Gastroesophageal sphincter (tissue), 4 donors: ENCODE results near the gene FANCG. TPM values are rescaled to one million over a fixed set of nuclear protein-coding genes. Genes with fewer than 3 reads are reported as not detected.
A peak's percentile ranks its signal among the peaks of the same experiment; 100 is the strongest.

Source experiments
- ATAC-seq: fragments of 150-250 bp; one replicate; pipeline ENCODE4 v1.9.1; 2016; ENCODE audit warnings: mild to moderate bottlenecking, moderate library complexity
- H3K27ac ChIP-seq, 4 donors: fragments of 200-600 bp; sonication (generic) in 3 of 4; 1 replicate in 3 of 4; 2 replicates in 1 of 4; pipeline ENCODE4 v1.5.1; 2016 to 2019
- H3K27me3 ChIP-seq: fragments of 200-600 bp; sonication (generic); one replicate; pipeline ENCODE4 v1.5.1; 2019
- H3K36me3 ChIP-seq, 2 donors: fragments of 200-600 bp; sonication (generic); one replicate each; pipeline ENCODE4 v1.5.1; 2019; ENCODE audit warnings: control low read depth in 1 of 2
- H3K4me1 ChIP-seq, 3 donors: fragments of 200-600 bp; sonication (generic); 1 replicate in 2 of 3; 2 replicates in 1 of 3; pipeline ENCODE4 v1.5.1; 2016 to 2019; ENCODE audit warnings: control low read depth in 2 of 3
- H3K4me3 ChIP-seq, 2 donors: fragments of 200-600 bp; sonication (generic); one replicate each; pipeline ENCODE4 v1.5.1; 2019; ENCODE audit warnings: mild to moderate bottlenecking in 1 of 2, moderate library complexity in 1 of 2
- H3K9me3 ChIP-seq, 3 donors: fragments of 200-600 bp; sonication (generic); one replicate each; pipeline ENCODE4 v1.5.1; 2017 to 2019; ENCODE audit warnings: control low read depth in 2 of 3
- CTCF ChIP-seq, 4 experiments: fragments of 200-600 bp in 2 of 4; fragments of 450-650 bp in 2 of 4; sonication (generic) in 1 of 4; IDR thresholded peaks; one replicate each; pipeline ENCODE4 v1.5.1; 2017 to 2019; ENCODE audit warnings: antibody characterized with exemption in 4 of 4, mild to moderate bottlenecking in 2 of 4, moderate library complexity in 2 of 4
- EP300 ChIP-seq: sonication (generic); formaldehyde crosslinking; IDR thresholded peaks from one replicate; pipeline ENCODE4 v1.6.1; 2017; ENCODE audit warnings: antibody characterized with exemption, mild to moderate bottlenecking
- POLR2A ChIP-seq, 2 donors: fragments of 450-650 bp; IDR thresholded peaks; one replicate each; pipeline ENCODE4 v1.6.1; 2017; ENCODE audit warnings: antibody characterized with exemption in 2 of 2, mild to moderate bottlenecking in 2 of 2, moderate library complexity in 1 of 2
- POLR2AphosphoS5 ChIP-seq: sonication (generic); formaldehyde crosslinking; IDR thresholded peaks from one replicate; pipeline ENCODE4 v1.6.1; 2017; ENCODE audit warnings: antibody characterized with exemption
- WGBS, 2 donors: methylation state at CpG; one replicate each; pipeline ENCODE4 v1.1.5; 2018; ENCODE audit warnings: low coverage in 1 of 2; 5-methylcytosine and 5-hydroxymethylcytosine counted together
- total RNA-seq, 4 donors: library from RNA; depleted of rRNA; stranded (reverse); fragments of >200 nt; gene quantifications; one replicate each; pipeline ENCODE4 v1.1.0, GENCODE V29; 2016

The FANCG gene
- total RNA-seq, 4 donors from 2014 or later, result 3.0 to 7.2 (median 5.1) TPM

- WGBS, 2 donors, result 100% methylated on average over 1 of the region's 2 CpGs; no CpG with 5 or more reads in 1 of the 2 donors
- H3K27ac ChIP-seq, result peak overlapping the region in 3 of 4 donors; percentile 99 to 100 (median 100)
- ATAC-seq, result no peak
- peaks cover 4 to 41% (median 26%) of the 10 kb centered on the region in 3 donors for H3K4me1 ChIP-seq
- no peaks in the 10 kb centered on the region for H3K9me3 ChIP-seq
- H3K4me3 ChIP-seq, result peak overlapping the region in 1 of 2 donors; percentile 94
- TF ChIP-seq POLR2AphosphoS5, result no peak
- no peak for TF ChIP-seq EP300
- TF ChIP-seq POLR2A (IDR thresholded peaks at IDR 0.05), result no peak
- TF ChIP-seq CTCF (IDR thresholded peaks at IDR 0.05), result no peak
- H3K27me3 ChIP-seq, result no peaks in the 10 kb centered on the region
- peaks cover 0 to 21% of the 10 kb centered on the region in 2 donors for H3K36me3 ChIP-seq
Observed at GRCh38 chr9:35073279-35073612, 6.5 kb downstream of the FANCG start.

- Histone ChIP-seq H3K27me3 (no peaks in the 10 kb centered on the region), H3K4me1 (peaks cover 4 to 41% (median 27%) of the 10 kb centered on the region in 3 donors), H3K27ac (peak within 1 kb of the TSS; percentile 96 to 100 (median 100)), H3K9me3 (no peaks in the 10 kb centered on the region), H3K4me3 (peak within 1 kb of the TSS; percentile 76 to 94), H3K36me3 (peaks cover 0 to 27% of the 10 kb centered on the region in 2 donors)
- TF ChIP-seq EP300, result no peak
- TF ChIP-seq POLR2A (IDR thresholded peaks at IDR 0.05), result peak; percentile 90 to 94
- peak; percentile 97 for TF ChIP-seq POLR2AphosphoS5
- ATAC-seq, result peak; percentile 97
- WGBS, 2 donors, result 12 to 23% methylated on average over 5 to 9 of the region's 54 CpGs
Observed at GRCh38 chr9:35072461-35073278, 7.1 kb downstream of the FANCG start, which contains the start of gene VCP. Gene VCP (minus strand): TSS chr9:35072625. CDS start chr9:35072353, 272 bp downstream.

- Histone ChIP-seq H3K9me3 (no peaks in the 10 kb centered on the region), H3K4me3 (peak overlapping the region; percentile 76 to 94), H3K4me1 (peaks cover 4 to 48% (median 27%) of the 10 kb centered on the region in 3 donors), H3K27ac (peak overlapping the region; percentile 96 to 100 (median 100)), H3K36me3 (peaks cover 0 to 35% of the 10 kb centered on the region in 2 donors), H3K27me3 (no peaks in the 10 kb centered on the region)
- WGBS, 2 donors, result no CpG with 5 or more reads among the region's 79 CpGs
- TF ChIP-seq EP300 (no peak), POLR2A (IDR thresholded peaks at IDR 0.05) (no peak), CTCF (IDR thresholded peaks at IDR 0.05) (peak in 2 of 4 experiments; percentile 45 to 61), POLR2AphosphoS5 (peak; percentile 37)
- ATAC-seq, result peak; percentile 83
Observed at GRCh38 chr9:35071814-35072460, 7.8 kb downstream of the FANCG start.

GRCh38 chr9:35070823-35071813 is 8.6 kb downstream of the FANCG start:
- Histone ChIP-seq H3K4me3 (peak overlapping the region; percentile 76 to 94), H3K4me1 (peaks cover 4 to 51% (median 27%) of the 10 kb centered on the region in 3 donors), H3K36me3 (peaks cover 0 to 39% of the 10 kb centered on the region in 2 donors), H3K27ac (peak overlapping the region; percentile 96 to 100 (median 100)), H3K27me3 (no peaks in the 10 kb centered on the region), H3K9me3 (no peaks in the 10 kb centered on the region)
- no peak for ATAC-seq
- 0 to 4% methylated on average over 9 to 10 of the region's 20 CpGs for WGBS, 2 donors
- TF ChIP-seq EP300 (no peak), CTCF (IDR thresholded peaks at IDR 0.05) (no peak), POLR2A (IDR thresholded peaks at IDR 0.05) (no peak), POLR2AphosphoS5 (no peak)
